ENCODE results near the gene DUOXA2.

DUOXA2 gene

DNA sequence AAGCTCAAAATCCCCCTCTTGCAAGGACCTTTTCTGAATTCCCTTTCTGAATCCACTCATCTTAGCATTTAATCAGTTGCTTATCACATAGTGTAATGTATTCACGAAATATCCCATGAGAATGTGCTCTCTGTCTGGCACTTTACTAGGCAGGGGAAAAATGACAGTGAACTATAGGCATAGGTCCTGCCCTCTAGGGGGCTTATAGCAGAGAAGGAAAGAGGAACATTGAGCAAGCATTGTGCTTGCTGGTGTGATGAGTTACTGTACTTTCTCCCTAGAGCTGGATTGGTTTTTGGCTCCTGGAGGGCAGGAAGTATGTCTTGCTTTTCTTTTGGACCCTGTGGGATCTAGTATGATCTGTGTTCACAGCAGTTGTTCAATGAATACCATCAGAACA lies 26.6 kb upstream of the DUOXA2 start:
- peaks cover 11% of the 10 kb centered on the region for H3K27me3 ChIP-seq (ENCODE audit: control insufficient read depth, insufficient read depth, low read length)
- H3K4me1 ChIP-seq (ENCODE audit: control insufficient read depth, insufficient read depth, low read length), result peaks cover 34% of the 10 kb centered on the region
- H3K4me3 ChIP-seq (ENCODE audit: low read length), result no peak overlapping the region
- H3K9me3 ChIP-seq (ENCODE audit: control insufficient read depth, low read length), result no peaks in the 10 kb centered on the region
- H3K9ac ChIP-seq (ENCODE audit: low read length), result no peak overlapping the region
- no peaks in the 10 kb centered on the region for H3K36me3 ChIP-seq (ENCODE audit: control insufficient read depth, insufficient read depth, low read length)

DNA sequence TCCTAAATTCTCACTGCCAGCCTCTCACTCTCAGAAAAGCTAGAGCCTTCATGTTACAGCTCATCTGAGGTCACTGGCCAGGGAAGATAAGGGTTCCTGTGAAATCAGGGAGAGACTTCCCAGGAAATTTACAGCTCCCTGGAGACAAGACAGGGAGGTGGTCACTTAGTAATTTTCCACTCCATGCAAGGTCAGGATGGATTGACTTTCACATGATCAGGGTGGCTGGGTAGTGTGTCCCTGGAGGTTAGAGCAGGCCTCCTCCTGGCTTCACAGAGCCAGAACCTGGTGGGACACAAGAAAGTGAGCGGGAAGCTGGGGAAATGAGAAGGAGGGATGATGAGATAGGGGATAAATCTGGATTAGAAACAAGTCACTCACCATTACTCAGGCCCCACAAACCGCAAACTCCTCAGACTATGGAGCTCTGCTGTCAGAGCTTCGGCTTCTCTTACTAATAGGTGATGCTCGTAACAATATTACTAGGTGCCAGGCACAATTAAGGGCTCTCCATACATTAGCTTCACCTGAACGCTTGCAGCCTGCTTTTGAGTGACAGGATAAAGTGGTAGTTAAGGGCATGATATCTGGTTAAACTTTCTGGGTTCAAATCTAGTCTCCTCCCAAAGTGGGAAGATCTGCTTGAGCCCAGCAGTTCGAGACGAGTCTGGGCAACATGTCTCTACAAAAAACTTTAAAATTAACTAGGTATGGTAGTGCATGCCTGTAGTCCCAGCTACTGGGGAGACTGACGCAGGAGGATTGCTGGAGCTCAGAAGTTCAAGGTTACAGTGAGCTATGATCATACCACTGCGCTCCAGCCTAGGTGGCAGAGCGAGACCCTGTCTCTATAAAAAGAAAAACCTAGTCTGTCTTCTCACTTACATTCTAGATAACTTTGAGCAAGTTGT lies 25.1 kb upstream of the DUOXA2 start:
- H3K4me3 ChIP-seq (ENCODE audit: low read length), result no peak overlapping the region
- H3K9me3 ChIP-seq (ENCODE audit: control insufficient read depth, low read length), result no peaks in the 10 kb centered on the region
- H3K9ac ChIP-seq (ENCODE audit: low read length), result no peak overlapping the region

DNA sequence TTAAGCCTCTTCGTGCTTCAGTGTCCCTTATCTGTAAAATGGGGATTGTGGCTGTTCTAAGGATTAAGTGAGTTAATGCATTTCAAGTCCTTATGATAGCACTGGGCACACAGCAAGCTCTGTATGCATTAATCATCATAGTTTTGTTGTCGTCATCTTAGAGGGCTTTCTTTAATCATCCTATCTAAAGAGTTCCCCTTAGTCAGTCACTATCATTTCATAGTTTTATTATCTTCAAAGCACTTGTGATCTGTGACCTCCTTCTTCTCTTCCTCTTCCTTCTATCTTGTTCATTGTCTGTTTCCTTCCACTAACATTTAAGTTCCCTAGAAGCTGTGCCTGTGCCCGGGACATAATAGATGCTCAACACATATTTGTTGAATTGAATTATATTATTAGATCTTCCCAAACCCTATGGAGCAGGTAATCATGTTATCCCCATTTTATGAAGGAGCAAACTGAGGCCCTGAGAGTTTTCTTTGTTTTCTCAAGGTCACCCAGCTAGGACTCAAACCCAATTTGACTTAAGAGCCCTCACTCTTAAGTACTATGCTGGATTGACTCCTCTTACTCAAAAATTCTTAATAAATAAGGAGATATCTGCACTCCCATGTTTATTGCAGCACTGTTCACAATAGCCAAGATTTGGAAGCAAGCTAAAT lies 24.3 kb upstream of the DUOXA2 start:
- Histone ChIP-seq H3K4me1 (ENCODE audit: control insufficient read depth, insufficient read depth, low read length) (peaks cover 18% of the 10 kb centered on the region), H3K27me3 (ENCODE audit: control insufficient read depth, insufficient read depth, low read length) (peaks cover 11% of the 10 kb centered on the region), H3K36me3 (ENCODE audit: control insufficient read depth, insufficient read depth, low read length) (no peaks in the 10 kb centered on the region), H3K9me3 (ENCODE audit: control insufficient read depth, low read length) (no peaks in the 10 kb centered on the region), H3K9ac (ENCODE audit: low read length) (no peak overlapping the region), H3K4me3 (ENCODE audit: low read length) (no peak overlapping the region)

More for the DNA sequence above, 25.1 kb upstream of the DUOXA2 start:
- no peaks in the 10 kb centered on the region for H3K36me3 ChIP-seq (ENCODE audit: control insufficient read depth, insufficient read depth, low read length)
- peaks cover 21% of the 10 kb centered on the region for H3K4me1 ChIP-seq (ENCODE audit: control insufficient read depth, insufficient read depth, low read length)
- H3K27me3 ChIP-seq (ENCODE audit: control insufficient read depth, insufficient read depth, low read length), result peaks cover 11% of the 10 kb centered on the region

DNA sequence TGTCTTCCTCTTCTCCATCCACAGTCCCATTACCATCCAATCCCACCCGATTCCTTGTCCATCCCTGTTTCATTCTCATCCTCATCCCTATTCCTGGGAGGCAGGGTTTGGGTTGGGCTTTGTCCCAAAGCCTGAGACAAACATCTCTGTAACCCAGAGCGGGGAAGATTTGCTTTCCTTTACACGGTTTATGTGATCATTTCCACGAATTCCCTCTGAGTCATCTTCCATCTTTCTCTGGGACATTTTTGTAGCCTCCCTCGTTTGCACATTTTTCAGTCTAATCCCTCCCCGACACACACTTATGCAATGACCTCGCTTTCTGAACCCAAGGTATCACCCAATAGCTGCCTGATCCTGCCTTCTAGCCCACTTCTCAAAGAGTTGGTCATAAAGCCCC lies 23.0 kb upstream of the DUOXA2 start:
- H3K9me3 ChIP-seq (ENCODE audit: control insufficient read depth, low read length), result no peaks in the 10 kb centered on the region
- no peak overlapping the region for H3K4me3 ChIP-seq (ENCODE audit: low read length)
- H3K36me3 ChIP-seq (ENCODE audit: control insufficient read depth, insufficient read depth, low read length), result no peaks in the 10 kb centered on the region
- H3K4me1 ChIP-seq (ENCODE audit: control insufficient read depth, insufficient read depth, low read length), result peaks cover 12% of the 10 kb centered on the region
- no peak overlapping the region for H3K9ac ChIP-seq (ENCODE audit: low read length)
- peaks cover 11% of the 10 kb centered on the region for H3K27me3 ChIP-seq (ENCODE audit: control insufficient read depth, insufficient read depth, low read length)

DNA sequence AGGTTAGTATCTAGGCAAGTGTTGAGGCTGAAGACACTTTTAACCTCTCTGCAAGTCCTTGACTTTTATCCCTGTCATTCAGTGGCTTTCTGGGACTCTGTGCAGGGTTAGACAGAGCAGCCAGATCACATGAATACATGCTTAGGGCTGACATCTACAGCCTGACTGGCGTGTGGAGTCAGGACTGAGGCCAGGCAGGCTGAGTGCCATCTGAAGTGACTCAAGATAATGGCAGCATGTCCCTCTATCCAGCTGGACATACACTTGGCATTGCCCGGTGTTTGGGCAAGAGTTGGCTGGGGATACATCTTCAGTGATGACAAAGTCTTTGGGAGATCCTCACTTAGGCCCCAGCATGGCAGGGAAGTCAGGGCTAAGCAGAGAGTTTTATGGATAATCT lies 22.6 kb upstream of the DUOXA2 start:
- Histone ChIP-seq H3K27me3 (ENCODE audit: control insufficient read depth, insufficient read depth, low read length) (peaks cover 11% of the 10 kb centered on the region), H3K4me1 (ENCODE audit: control insufficient read depth, insufficient read depth, low read length) (peaks cover 12% of the 10 kb centered on the region), H3K9me3 (ENCODE audit: control insufficient read depth, low read length) (no peaks in the 10 kb centered on the region), H3K9ac (ENCODE audit: low read length) (no peak overlapping the region), H3K4me3 (ENCODE audit: low read length) (no peak overlapping the region), H3K36me3 (ENCODE audit: control insufficient read depth, insufficient read depth, low read length) (no peaks in the 10 kb centered on the region)

DNA sequence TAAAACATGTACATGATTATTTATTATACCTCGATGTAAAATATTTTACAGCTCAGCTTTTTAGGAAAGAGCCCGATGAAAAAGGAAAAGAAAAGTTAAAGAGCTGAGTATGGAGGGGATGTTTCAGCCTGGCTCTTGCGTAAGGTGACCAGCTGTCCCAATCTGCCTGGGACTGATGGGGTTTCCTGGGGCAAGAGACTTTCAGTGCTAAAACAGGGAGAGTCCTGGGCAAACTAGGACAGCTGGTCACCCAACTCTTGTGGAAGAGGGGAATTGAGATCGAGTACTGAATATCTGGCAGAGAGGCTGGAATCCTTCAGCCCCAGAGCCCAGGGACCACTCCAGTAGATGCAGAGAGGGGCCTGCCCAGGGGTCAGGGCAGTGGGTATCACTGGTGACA lies 21.1 kb upstream of the DUOXA2 start:
- Histone ChIP-seq H3K27me3 (ENCODE audit: control insufficient read depth, insufficient read depth, low read length) (peaks cover 3% of the 10 kb centered on the region), H3K4me1 (ENCODE audit: control insufficient read depth, insufficient read depth, low read length) (peaks cover 17% of the 10 kb centered on the region), H3K9ac (ENCODE audit: low read length) (no peak overlapping the region), H3K36me3 (ENCODE audit: control insufficient read depth, insufficient read depth, low read length) (no peaks in the 10 kb centered on the region), H3K9me3 (ENCODE audit: control insufficient read depth, low read length) (no peaks in the 10 kb centered on the region), H3K4me3 (ENCODE audit: low read length) (no peak overlapping the region)

DNA sequence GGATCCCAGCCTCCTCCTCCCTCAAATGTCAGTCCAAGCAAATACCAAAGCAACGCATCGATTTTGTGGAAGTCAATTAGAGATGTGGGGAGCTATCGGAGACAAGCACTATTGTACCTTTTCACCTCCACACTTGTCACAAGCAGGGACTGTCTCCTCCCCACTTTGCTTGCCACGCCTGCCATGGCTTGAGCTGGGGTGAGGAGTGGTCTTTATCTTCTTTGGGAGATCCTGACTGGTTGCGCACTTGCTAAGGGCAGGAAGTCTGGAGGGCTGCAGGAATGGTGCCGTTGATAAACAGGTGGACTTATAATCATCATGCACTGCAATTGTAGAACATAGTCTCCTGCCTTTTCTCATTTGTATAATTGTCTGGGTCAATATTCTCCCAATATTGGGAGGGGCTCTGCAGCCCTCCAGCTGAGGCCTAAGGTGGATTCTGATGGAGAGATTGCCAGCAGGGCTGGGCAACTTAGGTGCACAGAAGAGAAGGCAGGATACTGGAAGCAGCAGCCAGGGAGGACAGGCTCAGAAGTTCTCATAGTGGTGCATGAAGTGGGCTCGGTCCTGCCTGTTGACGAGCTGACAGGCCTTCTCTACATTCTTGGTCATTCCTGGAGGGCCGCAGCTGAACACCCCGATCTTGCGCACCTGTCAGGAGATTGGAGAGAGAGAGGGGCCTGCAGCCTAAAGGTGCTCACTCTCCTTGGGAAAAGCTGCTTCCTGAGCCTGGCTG lies 20.3 kb upstream of the DUOXA2 start:
- Histone ChIP-seq H3K4me3 (ENCODE audit: low read length) (no peak overlapping the region), H3K9me3 (ENCODE audit: control insufficient read depth, low read length) (no peaks in the 10 kb centered on the region), H3K9ac (ENCODE audit: low read length) (no peak overlapping the region), H3K4me1 (ENCODE audit: control insufficient read depth, insufficient read depth, low read length) (peaks cover 18% of the 10 kb centered on the region), H3K27me3 (ENCODE audit: control insufficient read depth, insufficient read depth, low read length) (peaks cover 3% of the 10 kb centered on the region), H3K36me3 (ENCODE audit: control insufficient read depth, insufficient read depth, low read length) (no peaks in the 10 kb centered on the region)

DNA sequence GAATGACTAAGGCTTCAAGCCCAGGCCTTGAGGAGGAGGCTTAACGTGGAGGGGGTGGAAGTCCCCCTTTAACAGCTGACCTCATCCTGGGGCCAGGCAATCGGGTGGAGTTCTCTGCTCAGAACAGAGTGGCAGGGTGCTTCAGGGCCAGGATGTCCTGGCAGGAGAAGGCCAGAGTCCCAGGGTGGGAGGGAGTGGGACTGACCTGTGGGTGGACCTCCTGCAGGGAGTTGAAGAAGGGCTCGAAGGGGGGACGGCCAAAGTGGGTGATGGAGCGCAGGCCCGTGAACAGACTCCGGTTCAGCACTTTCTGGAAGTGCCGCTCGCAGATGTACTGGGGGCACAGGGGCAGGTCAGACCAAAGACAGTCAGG lies 19.8 kb upstream of the DUOXA2 start:
- Histone ChIP-seq H3K9me3 (ENCODE audit: control insufficient read depth, low read length) (no peaks in the 10 kb centered on the region), H3K9ac (ENCODE audit: low read length) (no peak overlapping the region), H3K4me3 (ENCODE audit: low read length) (no peak overlapping the region), H3K36me3 (ENCODE audit: control insufficient read depth, insufficient read depth, low read length) (no peaks in the 10 kb centered on the region), H3K27me3 (ENCODE audit: control insufficient read depth, insufficient read depth, low read length) (no peaks in the 10 kb centered on the region), H3K4me1 (ENCODE audit: control insufficient read depth, insufficient read depth, low read length) (peaks cover 15% of the 10 kb centered on the region)

DNA sequence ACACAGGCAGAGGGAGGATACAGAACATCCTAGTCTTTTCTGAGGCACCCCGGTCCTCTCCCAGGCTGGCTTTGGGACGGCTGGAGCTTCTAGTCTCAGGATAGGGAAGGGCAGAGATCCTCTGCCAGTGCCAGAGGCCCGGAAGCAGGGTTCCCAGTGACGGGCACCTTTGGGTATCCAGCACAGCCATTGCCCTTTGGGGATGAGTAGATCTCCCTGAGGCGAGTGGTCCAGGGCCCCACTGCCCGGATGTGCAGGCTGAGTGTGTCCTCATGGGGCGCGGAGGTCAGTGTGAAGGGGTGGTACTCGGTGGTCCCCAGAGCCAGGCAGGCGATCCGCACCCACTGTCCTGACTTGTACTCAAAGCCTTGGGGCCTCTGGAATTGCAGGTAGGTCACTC lies 18.5 kb upstream of the DUOXA2 start:
- H3K9me3 ChIP-seq (ENCODE audit: control insufficient read depth, low read length), result no peaks in the 10 kb centered on the region
- H3K4me3 ChIP-seq (ENCODE audit: low read length), result no peak overlapping the region
- no peaks in the 10 kb centered on the region for H3K36me3 ChIP-seq (ENCODE audit: control insufficient read depth, insufficient read depth, low read length)
- H3K4me1 ChIP-seq (ENCODE audit: control insufficient read depth, insufficient read depth, low read length), result peaks cover 15% of the 10 kb centered on the region
- H3K27me3 ChIP-seq (ENCODE audit: control insufficient read depth, insufficient read depth, low read length), result no peaks in the 10 kb centered on the region
- H3K9ac ChIP-seq (ENCODE audit: low read length), result no peak overlapping the region

DNA sequence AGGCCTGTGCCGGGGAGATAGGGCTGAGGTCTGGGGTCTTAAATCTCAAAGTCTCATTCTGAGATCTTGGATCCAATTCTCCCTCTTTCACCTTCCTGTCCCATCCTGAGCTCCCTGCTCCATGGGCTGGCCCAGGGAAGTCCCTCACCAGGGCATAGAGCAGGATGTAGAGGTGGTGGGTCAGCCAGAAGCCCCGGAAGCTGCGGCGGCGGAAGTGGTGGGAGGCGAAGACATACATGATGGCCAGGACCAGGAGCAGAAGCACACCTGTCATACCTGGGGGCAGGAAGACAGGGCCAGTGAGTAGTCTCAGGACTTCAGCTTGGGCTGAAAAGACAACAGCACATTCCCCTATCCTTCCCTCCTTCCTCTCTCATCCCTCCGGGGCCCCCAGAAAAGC lies 16.7 kb upstream of the DUOXA2 start:
- Histone ChIP-seq H3K4me3 (ENCODE audit: low read length) (no peak overlapping the region), H3K9ac (ENCODE audit: low read length) (no peak overlapping the region), H3K9me3 (ENCODE audit: control insufficient read depth, low read length) (no peaks in the 10 kb centered on the region), H3K4me1 (ENCODE audit: control insufficient read depth, insufficient read depth, low read length) (peaks cover 19% of the 10 kb centered on the region), H3K36me3 (ENCODE audit: control insufficient read depth, insufficient read depth, low read length) (no peaks in the 10 kb centered on the region), H3K27me3 (ENCODE audit: control insufficient read depth, insufficient read depth, low read length) (no peaks in the 10 kb centered on the region)

DNA sequence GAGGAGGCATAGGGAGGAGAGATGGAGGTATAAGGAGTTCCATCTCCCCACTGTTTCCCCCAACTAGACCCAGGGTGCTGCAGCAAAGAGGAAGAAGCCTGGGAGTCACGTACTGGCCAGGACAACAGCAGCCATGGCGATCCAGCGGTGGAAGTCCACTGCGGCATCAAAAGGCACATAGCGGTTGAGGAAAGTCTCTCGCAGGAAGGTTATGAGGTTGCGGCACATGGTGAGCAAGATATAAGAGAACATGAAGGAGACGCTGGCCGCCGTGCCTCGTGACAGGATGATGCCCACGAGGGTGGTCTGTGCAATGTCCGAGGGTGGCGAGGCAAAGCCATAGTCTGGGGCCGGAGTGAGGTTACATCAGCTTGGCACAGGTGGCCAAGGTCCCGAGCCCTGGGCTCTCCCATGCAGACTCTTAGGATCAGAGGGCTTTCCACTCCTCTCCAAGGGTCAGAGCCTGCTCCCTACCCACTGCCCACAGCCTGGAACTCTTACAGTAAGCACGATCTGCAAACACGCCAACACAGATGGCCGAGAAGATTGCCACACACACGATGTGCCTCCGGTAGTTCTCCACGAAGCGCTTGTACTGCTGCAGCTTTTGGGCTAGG lies 14.5 kb upstream of the DUOXA2 start:
- Histone ChIP-seq H3K27me3 (ENCODE audit: control insufficient read depth, insufficient read depth, low read length) (no peaks in the 10 kb centered on the region), H3K9me3 (ENCODE audit: control insufficient read depth, low read length) (no peaks in the 10 kb centered on the region), H3K4me3 (ENCODE audit: low read length) (no peak overlapping the region), H3K36me3 (ENCODE audit: control insufficient read depth, insufficient read depth, low read length) (no peaks in the 10 kb centered on the region), H3K9ac (ENCODE audit: low read length) (no peak overlapping the region), H3K4me1 (ENCODE audit: control insufficient read depth, insufficient read depth, low read length) (peaks cover 30% of the 10 kb centered on the region)
